Hepatocyte (in vitro differentiated cells): ENCODE results near the gene PRL. TPM values are rescaled to one million over a fixed set of nuclear protein-coding genes. Genes with fewer than 3 reads are reported as not detected.
A peak's percentile ranks its signal among the peaks of the same experiment; 100 is the strongest.

Source experiments
- DNase-seq: peaks from one replicate; pipeline ENCODE4 v3.0.0-alpha.2; 2016; ENCODE audit warnings: low spot score
- H2AFZ ChIP-seq: fragments of 200-600 bp; sonication (generic); 2 replicates; pipeline ENCODE4 v1.6.0; 2016; ENCODE audit warnings: antibody characterized with exemption, mild to moderate bottlenecking
- H3K27ac ChIP-seq: fragments of 200-600 bp; sonication (generic); 2 replicates; pipeline ENCODE4 v1.5.1; 2016; ENCODE audit warnings: mild to moderate bottlenecking
- H3K27me3 ChIP-seq: fragments of 200-600 bp; sonication (generic); 2 replicates; pipeline ENCODE4 v1.6.1; 2016
- H3K36me3 ChIP-seq: fragments of 200-600 bp; sonication (generic); replicated peaks from 2 replicates; pipeline ENCODE4 v1.5.1; 2016; ENCODE audit warnings: low read depth; ENCODE audit not compliant: insufficient read depth
- H3K4me1 ChIP-seq: fragments of 200-600 bp; sonication (generic); 2 replicates; pipeline ENCODE4 v1.5.1; 2016; ENCODE audit warnings: mild to moderate bottlenecking, moderate library complexity; ENCODE audit not compliant: insufficient read depth
- H3K4me2 ChIP-seq: fragments of 200-600 bp; sonication (generic); 2 replicates; pipeline ENCODE4 v1.6.0; 2016
- H3K4me3 ChIP-seq: fragments of 200-600 bp; sonication (generic); 2 replicates; pipeline ENCODE4 v1.5.1; 2016; ENCODE audit warnings: mild to moderate bottlenecking
- H3K79me2 ChIP-seq: fragments of 200-600 bp; sonication (generic); 2 replicates; pipeline ENCODE4 v1.6.0; 2017; ENCODE audit warnings: mild to moderate bottlenecking
- H3K9me2 ChIP-seq: fragments of 200-600 bp; sonication (generic); replicated peaks from 2 replicates; pipeline ENCODE4 v1.6.0; 2017; ENCODE audit warnings: mild to moderate bottlenecking; ENCODE audit not compliant: insufficient read depth
- H3K9me3 ChIP-seq: fragments of 200-600 bp; sonication (generic); 2 replicates; pipeline ENCODE4 v1.5.1; 2016; ENCODE audit warnings: low read depth, mild to moderate bottlenecking
- H4K20me1 ChIP-seq: fragments of 200-600 bp; sonication (generic); 2 replicates; pipeline ENCODE4 v1.6.0; 2016; ENCODE audit warnings: mild to moderate bottlenecking; ENCODE audit not compliant: insufficient read depth, poor library complexity, severe bottlenecking
- EZH2 ChIP-seq: fragments of 200-600 bp; sonication (generic); IDR thresholded peaks from 2 replicates; pipeline ENCODE4 v1.6.1; 2016; ENCODE audit warnings: antibody characterized with exemption, mild to moderate bottlenecking, borderline replicate concordance
- EZH2phosphoT487 ChIP-seq: fragments of 200-600 bp; sonication (generic); IDR thresholded peaks from one replicate; pipeline ENCODE4 v1.6.1; 2018; ENCODE audit warnings: antibody characterized with exemption, mild to moderate bottlenecking, low read depth, moderate library complexity; ENCODE audit not compliant: unreplicated experiment, severe bottlenecking
- WGBS: methylation state at CpG from one replicate; pipeline ENCODE4 v1.1.6; 2016; ENCODE audit warnings: low lambda C conversion rate; ENCODE audit errors: missing lambda C conversion rate; 5-methylcytosine and 5-hydroxymethylcytosine counted together
- polyA plus RNA-seq: library from polyadenylated mRNA; unstranded; fragments of >200 nt; fragmentation: Nextera tagmentation; extraction: Ambion mirVana; gene quantifications from 2 replicates; pipeline ENCODE4 v1.2.1, GENCODE V29; 2016
- total RNA-seq: library from RNA; depleted of rRNA; stranded (reverse); fragments of >200 nt; gene quantifications from 2 replicates; pipeline ENCODE4 v1.2.3, GENCODE V29; 2014
- TF ChIP-seq, protein P1 (sequence below): fragments of 200-600 bp; sonication (generic); IDR thresholded peaks from 2 replicates; pipeline ENCODE4 v1.5.1; 2016; ENCODE audit warnings: antibody characterized with exemption, mild to moderate bottlenecking; ENCODE audit not compliant: poor library complexity

PRL gene
- total and polyA plus RNA-seq, 2 experiments from 2014 or later: not detected

DNA sequence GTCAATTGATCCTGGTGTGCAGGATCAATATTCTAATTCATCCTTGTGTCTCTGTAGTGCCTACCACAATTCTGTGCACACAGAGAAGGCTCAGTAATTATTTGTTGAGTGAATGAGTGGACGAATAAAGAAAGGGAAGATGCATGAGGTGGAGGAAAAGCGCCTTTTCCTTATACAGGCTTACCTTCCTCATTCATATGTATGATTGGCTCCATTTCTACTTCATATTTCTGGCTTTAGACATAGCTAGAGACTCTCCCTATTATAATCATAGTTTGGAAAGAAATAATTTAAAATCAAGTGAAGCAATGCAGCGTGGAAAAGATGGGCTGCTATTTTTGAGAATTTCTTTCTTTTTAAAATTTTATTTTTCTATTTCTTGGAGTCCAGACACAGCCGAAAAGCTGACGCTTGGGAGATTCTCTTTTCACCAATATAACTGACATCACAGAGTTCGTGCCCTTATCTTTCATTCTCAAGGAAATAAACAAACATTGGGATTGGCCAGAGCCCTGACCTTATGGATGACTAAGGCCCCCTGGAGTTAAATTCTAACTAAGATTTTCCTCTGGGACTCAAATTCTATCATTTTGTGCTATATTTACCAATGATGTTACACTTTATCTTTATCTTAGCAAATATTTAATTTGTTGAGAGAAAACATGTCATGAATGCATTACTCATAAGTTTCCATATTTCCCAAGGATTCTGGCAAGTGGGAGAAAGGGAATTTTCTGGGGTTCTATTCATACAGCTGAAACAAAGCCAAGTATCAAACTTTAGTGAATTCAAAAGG, 48.1 kb downstream of the PRL start:
- no peaks in the 10 kb centered on the region for H3K9me3 ChIP-seq
- H3K27me3 ChIP-seq: no peaks in the 10 kb centered on the region
- no peaks in the 10 kb centered on the region for H3K79me2 ChIP-seq
- peaks cover 29% of the 10 kb centered on the region for H3K4me1 ChIP-seq
- no peak overlapping the region for H3K4me3 ChIP-seq
- H3K4me2 ChIP-seq: peak overlapping the region; percentile 56
- no peak overlapping the region for H2AFZ ChIP-seq
- TF ChIP-seq EZH2phosphoT487: no peak
- TF ChIP-seq, protein P1, sequence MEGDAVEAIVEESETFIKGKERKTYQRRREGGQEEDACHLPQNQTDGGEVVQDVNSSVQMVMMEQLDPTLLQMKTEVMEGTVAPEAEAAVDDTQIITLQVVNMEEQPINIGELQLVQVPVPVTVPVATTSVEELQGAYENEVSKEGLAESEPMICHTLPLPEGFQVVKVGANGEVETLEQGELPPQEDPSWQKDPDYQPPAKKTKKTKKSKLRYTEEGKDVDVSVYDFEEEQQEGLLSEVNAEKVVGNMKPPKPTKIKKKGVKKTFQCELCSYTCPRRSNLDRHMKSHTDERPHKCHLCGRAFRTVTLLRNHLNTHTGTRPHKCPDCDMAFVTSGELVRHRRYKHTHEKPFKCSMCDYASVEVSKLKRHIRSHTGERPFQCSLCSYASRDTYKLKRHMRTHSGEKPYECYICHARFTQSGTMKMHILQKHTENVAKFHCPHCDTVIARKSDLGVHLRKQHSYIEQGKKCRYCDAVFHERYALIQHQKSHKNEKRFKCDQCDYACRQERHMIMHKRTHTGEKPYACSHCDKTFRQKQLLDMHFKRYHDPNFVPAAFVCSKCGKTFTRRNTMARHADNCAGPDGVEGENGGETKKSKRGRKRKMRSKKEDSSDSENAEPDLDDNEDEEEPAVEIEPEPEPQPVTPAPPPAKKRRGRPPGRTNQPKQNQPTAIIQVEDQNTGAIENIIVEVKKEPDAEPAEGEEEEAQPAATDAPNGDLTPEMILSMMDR: no peak
- no peak for TF ChIP-seq EZH2
- peak; percentile 55 for DNase-seq
- no peaks in the 10 kb centered on the region for H3K9me2 ChIP-seq
- no peaks in the 10 kb centered on the region for H3K36me3 ChIP-seq
- H3K27ac ChIP-seq: peak overlapping the region; percentile 82
- no peaks in the 10 kb centered on the region for H4K20me1 ChIP-seq
- WGBS: 64% methylated on average over 6 of the region's 6 CpGs

GRCh38 chr6:22247916-22248482, 48.8 kb downstream of the PRL start:
- Histone ChIP-seq H3K4me2 (peak overlapping the region; percentile 56), H3K4me3 (no peak overlapping the region), H3K36me3 (no peaks in the 10 kb centered on the region), H3K79me2 (no peaks in the 10 kb centered on the region), H3K27me3 (no peaks in the 10 kb centered on the region), H3K4me1 (peaks cover 29% of the 10 kb centered on the region), H3K9me3 (no peaks in the 10 kb centered on the region), H2AFZ (no peak overlapping the region), H3K27ac (peak overlapping the region; percentile 82), H3K9me2 (no peaks in the 10 kb centered on the region), H4K20me1 (no peaks in the 10 kb centered on the region)
- TF ChIP-seq EZH2phosphoT487: no peak
- TF ChIP-seq EZH2: no peak
- TF ChIP-seq, protein P1: no peak
- no peak for DNase-seq
- 82% methylated on average over 4 of the region's 4 CpGs for WGBS

DNA sequence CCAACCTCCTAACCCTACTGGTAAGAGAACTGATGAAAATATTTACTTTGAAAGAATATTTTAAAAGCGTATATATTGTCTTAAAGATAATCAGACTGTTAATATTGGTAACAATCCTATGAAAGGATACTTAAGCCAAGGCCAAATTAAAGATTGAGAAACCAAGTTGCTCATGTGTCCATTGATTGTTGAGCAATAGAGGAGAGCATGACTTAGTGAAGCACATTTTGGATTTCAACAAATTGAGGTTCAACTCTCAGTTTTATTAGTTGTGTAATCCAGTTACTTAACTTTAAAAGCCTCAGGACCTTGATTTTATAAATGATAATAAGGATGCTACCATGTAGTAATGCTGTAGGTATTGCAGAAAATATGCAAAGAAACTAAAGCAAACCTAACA, 56.8 kb downstream of the PRL start:
- Histone ChIP-seq H3K36me3 (no peaks in the 10 kb centered on the region), H4K20me1 (no peaks in the 10 kb centered on the region), H3K4me3 (no peak overlapping the region), H2AFZ (no peak overlapping the region), H3K4me1 (no peaks in the 10 kb centered on the region), H3K9me2 (no peaks in the 10 kb centered on the region), H3K4me2 (no peak overlapping the region), H3K9me3 (no peaks in the 10 kb centered on the region), H3K27me3 (no peaks in the 10 kb centered on the region), H3K27ac (no peak overlapping the region), H3K79me2 (no peaks in the 10 kb centered on the region)
- no peak for DNase-seq
- WGBS: 0% methylated on average over 1 of the region's 1 CpG
- no peak for TF ChIP-seq EZH2
- TF ChIP-seq, protein P1: no peak
- no peak for TF ChIP-seq EZH2phosphoT487
